NCI-H1092 treated with DMSO at 0.1 percent for 48 hours (cell line): ENCODE data around the gene POR.

Source experiments
- DNase-seq: peaks from one replicate; lab custom pipeline; 2025; lab: John Stamatoyannopoulos, UW

POR gene

DNA sequence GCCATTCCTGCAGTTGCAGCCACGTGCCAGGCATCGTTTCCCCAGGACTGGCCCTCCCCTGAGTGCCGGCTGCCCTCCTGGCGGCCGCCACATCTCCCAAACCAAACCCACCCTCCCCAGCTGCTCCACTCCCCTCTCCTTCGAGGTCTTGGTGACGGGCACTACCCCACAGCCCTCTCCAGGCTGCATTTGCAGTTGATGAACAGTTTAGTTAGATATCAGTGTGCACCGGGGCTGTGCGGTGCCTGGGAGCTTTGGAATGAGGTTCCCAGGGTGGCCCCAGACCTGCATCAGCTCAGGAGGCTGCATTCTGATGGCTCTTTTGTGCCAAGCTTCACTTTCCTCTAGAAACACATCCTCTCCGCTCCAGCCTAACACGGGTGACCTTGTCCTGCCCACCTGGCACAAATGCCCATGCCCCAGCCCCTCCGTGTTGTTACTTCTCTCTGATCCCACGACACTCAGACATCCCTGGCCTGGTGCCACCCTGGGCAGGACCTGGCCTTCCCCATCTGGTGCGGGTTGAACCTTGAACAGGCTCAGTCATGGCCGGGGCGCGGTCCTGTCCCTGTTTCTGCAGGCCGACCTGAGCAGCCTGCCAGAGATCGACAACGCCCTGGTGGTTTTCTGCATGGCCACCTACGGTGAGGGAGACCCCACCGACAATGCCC, 64.9 kb downstream of the POR start:
- no peak for DNase-seq

DNA sequence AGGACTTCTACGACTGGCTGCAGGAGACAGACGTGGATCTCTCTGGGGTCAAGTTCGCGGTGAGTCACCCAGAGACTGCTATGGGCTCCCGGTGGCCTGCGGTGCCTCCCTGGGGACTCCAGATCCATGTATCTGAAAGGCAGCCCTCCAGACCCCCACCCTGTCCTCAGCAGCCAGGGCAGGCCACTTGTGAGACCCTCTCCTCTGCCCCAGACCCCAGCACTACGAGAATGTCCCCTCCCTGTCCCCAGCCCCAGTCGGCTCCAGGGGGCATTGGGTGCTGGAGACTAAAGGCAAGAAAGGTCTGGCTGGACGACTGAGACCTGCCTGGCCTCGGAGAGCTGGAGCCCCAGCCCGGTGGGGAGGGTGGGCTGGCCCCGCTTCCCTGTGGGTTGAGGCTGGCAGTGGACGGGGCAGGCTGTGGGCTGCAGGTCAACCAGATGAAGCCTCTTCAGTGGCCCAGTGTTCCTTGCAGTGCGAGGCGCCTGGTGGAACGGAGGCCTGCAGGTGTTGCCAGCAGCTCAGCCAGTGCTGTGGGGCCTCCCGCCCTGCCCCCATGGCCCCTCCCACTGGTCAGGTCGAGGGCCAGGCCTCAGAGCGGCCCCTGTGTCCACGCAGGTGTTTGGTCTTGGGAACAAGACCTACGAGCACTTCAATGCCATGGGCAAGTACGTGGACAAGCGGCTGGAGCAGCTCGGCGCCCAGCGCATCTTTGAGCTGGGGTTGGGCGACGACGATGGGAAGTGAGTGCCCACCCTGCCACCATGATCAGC, 65.7 kb downstream of the POR start:
- DNase-seq: no peak

DNA sequence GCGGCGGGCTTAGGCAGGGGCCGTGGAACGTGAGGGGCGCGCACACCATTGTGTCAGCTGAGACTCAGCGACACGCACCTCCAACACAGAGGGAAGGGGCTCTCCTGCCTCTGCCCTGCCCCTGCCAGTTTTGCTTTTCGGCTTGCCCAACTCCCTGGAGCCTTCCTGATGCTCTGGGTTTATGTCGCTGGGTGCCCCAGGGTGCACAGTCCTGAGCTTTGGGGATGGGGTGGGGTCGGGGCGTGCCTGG, 66.2 kb downstream of the POR start:
- no peak for DNase-seq

DNA sequence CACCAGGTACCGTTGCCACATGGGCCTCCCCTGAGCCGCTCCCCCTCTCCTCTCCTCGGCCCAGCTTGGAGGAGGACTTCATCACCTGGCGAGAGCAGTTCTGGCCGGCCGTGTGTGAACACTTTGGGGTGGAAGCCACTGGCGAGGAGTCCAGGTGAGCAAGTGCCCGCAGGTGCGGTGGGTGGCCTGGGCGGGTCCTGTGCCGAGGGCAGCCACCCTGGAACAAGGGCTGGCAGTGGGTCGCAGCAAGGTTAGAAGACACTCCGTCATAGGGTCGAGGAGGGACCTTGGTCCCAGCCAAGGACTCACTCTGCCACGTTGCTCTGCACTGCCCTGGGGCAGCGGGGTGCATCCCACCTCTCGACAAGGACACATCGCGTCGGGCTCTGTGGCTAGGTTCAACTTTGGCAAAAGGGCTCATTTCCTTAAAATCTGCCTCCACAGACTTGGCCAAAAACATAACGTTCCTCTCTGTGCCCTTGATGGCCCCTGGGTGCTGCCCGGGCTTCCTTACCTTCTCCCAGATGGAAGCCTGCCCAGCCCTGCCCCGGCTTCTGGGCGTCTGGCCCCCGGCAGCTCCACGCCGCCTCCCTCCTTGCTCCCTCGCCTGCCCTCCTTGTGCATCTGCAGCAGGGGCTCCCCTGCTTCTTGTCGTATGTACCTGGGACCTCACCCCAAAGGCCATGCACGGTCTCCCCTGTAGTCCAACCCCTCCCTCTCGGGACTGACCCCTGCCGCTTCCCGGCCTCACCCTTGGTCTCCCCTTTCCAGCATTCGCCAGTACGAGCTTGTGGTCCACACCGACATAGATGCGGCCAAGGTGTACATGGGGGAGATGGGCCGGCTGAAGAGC, 66.7 kb downstream of the POR start:
- DNase-seq: no peak

DNA sequence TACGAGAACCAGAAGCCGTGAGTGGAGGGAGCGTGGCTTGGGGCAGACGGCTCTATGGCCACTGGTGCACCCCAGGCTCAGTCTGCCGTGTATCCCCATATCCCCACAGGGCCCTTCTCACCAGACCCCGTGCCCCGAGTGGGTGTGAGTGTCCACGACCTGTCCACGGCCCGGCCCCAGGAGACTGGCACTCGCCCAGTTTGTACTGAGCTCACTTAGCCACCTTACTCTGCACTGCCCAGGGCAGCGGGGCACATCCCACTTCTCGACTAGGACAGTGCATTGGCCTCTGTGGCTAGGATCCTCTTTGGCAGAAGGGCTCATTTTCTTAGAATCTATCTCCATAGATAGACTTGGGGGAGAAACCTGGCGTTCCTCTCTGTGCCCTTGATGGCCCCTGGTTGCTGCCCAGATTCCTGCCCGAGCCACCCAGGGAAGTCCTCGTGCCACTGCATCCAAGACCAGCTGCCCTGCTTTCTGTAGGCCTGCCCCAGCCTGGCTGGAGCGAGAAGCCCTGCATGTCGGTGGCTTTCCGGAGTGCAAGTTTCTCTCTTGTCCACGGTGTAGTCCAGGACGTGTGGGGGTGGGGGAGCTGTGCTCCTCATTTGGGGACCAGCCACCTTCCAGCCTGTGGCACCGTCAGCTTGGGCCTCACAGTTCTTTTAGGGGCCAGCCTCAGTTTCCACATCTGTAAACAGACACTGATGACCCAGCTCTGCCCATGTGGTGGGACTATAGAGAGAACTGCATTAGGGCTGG, 67.5 kb downstream of the POR start:
- no peak for DNase-seq

DNA sequence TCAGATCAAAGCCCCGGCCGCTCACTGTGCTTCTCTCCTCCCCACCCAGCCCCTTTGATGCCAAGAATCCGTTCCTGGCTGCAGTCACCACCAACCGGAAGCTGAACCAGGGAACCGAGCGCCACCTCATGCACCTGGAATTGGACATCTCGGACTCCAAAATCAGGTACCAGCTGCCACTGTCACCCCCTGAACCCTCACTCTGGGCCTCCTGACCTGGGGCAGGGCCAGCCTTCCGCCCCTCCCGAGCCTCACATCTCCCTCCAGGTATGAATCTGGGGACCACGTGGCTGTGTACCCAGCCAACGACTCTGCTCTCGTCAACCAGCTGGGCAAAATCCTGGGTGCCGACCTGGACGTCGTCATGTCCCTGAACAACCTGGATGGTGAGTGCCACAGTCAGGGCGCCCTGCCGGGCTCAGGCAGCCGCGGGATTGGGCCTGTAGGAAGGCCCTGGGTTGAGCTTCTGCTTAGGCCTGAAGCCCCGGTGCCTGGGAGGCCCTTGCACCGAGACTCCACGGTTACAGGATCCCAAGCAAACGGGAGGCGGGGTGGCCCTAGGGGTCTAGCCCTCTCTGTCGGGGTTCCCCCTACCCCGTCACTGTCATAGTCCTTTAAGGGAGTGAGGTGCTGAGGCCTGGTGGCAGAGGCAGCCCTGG, 68.6 kb downstream of the POR start:
- DNase-seq: no peak

DNA sequence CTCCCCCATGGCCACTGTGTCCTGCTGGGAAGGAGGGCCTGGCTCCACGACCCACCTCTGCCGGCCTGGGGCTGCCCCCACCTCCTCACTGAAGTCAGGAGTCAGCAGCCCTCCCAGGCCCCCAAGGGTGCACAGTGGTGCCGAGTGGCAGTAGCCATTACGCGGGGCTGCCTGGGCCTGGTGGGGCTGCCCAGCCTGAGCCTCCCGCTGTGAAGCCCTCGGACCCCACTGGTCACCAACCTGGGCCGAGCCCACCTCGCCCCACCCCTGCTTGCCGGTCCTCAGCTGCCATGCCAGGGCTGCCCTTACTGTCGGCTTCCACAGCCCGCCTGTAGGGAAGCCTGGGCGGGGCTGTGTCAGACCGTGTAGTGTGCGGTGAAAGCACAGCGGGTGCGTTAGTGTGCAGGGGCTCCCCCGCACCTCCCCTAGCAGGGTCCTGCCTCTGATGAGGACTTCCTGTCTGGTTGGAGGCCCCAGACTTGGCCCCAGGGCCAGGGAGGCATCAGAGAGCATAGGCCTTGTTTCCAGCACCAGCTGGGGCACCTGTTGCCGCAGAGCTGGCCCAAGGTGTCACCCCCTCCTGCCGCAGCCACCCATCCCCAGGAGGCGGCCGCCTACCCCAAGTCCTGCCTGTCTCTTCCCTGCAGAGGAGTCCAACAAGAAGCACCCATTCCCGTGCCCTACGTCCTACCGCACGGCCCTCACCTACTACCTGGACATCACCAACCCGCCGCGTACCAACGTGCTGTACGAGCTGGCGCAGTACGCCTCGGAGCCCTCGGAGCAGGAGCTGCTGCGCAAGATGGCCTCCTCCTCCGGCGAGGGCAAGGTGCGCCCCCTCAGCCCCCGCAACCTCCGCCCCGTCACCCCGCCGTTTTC, 69.4 kb downstream of the POR start:
- no peak for DNase-seq

DNA sequence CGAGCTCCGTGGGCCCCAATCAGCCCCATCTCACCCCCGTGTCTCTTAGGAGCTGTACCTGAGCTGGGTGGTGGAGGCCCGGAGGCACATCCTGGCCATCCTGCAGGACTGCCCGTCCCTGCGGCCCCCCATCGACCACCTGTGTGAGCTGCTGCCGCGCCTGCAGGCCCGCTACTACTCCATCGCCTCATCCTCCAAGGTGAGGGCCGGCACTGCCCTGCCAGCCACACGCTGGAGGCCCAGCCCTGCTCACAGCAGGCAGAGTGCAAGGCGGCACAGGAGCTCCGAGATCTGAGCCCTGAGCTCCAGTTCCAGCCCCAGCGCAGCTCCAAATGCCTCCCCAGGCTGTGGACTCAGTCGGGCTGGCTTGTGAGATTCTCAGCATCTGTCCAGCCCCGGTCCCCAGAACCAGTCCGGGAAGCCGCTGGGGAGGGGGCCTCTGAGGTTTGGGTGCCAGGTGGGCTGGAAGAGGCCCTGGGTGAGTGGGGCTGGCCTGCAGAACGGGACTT, 70.1 kb downstream of the POR start:
- DNase-seq: no peak

DNA sequence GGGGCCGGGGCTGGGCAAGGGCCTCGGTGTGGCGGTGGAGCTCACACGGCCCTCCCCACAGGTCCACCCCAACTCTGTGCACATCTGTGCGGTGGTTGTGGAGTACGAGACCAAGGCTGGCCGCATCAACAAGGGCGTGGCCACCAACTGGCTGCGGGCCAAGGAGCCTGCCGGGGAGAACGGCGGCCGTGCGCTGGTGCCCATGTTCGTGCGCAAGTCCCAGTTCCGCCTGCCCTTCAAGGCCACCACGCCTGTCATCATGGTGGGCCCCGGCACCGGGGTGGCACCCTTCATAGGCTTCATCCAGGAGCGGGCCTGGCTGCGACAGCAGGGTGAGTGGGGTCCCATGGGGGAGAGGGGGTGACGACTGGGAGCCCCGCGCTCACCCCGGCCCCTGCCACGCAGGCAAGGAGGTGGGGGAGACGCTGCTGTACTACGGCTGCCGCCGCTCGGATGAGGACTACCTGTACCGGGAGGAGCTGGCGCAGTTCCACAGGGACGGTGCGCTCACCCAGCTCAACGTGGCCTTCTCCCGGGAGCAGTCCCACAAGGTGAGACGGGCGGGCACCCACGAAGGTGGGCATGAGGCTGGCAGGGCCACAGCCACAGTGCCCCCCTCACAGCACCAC, 70.7 kb downstream of the POR start:
- DNase-seq: no peak

DNA sequence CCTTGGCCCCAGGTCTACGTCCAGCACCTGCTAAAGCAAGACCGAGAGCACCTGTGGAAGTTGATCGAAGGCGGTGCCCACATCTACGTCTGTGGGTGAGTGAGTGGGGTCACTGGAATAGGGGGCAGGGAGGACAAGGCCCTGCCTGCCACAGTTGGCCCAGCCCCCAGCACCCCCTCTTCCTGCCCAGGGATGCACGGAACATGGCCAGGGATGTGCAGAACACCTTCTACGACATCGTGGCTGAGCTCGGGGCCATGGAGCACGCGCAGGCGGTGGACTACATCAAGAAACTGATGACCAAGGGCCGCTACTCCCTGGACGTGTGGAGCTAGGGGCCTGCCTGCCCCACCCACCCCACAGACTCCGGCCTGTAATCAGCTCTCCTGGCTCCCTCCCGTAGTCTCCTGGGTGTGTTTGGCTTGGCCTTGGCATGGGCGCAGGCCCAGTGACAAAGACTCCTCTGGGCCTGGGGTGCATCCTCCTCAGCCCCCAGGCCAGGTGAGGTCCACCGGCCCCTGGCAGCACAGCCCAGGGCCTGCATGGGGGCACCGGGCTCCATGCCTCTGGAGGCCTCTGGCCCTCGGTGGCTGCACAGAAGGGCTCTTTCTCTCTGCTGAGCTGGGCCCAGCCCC, 71.3 kb downstream of the POR start:
- no peak for DNase-seq

DNA sequence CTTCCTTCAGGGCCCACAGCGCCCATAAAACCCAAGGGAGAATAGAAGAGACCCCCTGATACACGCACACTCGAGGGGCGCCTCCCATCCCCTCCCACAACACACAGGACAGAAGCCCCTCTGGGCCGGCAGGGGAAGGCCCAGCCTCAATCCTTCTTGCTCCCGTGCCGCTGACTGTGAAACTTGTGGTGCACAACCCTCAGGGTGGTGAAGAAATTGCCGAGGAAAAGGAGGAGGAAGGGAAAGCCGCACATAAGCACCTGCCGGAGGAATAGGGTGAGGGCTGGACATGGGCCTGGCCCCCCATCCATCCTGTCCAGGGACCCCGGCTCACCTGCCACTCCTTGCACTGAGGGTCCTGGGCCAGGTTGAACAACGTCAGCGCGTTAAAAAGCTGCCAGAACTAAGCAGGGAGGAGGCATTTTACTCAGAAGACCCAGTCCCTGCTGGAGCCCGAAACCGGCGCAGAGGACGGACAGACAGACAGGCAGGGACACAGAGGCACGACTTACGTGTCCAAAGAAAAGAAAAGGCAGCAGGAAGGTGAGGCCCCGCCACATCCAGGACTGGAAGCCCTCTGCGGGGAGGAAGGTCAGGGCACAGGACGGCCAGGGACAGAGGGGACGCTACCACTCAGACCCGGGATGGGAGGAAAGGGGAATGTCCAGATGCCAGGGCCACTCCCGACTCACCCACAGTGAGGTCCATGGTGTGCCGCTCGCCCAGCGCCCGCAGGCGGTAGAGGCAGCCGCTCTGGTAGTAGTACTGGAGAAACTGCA, 72.3 kb downstream of the POR start:
- no peak for DNase-seq

DNA sequence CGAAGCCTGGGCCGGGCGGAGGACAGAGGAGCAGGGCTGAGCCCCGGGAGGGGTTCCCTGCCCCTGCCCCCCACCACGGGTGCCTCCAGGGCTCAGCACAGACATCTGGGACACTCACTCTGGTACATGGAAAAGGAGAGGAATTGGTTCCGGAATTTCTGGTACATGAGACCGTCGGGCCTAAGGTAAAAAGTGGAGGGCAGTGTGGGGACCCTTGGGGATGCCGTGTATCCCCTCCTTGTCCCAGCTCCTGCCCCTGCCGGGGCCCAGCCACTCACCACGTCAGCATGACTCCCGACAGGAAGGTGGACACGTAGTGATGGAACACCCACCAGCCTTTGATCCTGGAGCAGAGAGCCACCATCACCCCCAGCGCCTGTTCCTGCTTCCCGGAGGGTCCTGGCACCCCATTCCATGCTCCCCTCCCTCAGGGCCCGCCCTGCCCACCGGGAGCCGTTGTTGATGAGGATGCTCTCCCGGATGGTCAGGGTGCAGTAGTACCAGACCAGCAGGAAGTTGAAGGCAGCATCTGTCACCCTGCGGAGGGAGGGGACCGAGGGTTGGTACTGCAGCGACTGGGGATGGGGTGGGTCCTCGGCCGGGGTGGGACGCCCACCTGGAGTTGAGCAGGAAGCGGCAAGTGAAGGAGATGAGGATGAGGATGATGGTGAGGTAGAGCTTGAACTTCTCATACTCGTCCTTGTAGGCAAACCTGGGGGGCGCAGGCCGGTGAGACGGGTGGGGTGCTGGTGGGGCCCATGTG, 73.0 kb downstream of the POR start:
- DNase-seq: no peak

DNA sequence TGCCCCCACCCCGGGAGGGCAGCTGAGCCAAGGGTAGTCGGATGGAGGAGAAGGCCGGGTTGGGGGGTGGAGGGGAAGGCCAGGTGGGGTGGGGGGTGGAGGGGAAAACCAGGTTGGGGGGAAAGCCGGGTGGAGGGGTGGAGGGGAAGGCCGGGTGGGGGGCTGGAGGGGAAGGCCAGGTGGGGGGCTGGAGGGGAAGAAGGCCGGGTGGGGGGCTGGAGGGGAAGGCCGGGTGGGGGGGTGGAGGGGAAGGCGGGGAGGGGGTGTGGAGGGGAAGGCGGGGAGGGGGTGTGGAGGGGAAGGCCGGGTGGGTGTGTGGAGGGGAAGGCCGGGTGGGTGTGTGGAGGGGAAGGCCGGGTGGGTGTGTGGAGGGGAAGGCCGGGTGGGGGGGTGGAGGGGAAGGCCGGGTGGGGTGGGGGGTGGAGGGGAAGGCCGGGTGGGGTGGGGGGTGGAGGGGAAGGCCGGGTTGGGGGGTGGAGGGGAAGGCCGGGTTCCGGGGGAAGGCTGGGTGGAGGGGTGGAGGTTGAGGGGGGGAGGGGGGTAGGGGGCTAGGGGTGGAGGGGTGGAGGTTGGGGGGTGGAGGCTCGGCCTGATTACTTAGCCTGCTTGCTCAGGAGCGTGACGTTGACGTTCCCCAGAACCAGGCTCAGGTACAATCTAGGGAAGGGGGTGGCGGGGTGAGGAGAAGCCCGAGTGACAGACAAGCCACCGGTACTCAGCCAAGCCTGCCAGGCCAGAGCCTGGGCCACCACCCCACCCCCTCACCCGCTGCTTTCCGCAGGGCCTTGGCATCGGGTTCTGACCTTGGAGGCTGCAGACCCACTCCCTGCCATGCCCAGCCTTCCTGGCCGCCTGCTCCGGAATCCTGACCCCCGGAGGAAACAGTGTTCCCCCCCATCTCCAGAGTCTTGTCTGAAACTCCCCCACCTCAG, 73.9 kb downstream of the POR start:
- no peak for DNase-seq

DNA sequence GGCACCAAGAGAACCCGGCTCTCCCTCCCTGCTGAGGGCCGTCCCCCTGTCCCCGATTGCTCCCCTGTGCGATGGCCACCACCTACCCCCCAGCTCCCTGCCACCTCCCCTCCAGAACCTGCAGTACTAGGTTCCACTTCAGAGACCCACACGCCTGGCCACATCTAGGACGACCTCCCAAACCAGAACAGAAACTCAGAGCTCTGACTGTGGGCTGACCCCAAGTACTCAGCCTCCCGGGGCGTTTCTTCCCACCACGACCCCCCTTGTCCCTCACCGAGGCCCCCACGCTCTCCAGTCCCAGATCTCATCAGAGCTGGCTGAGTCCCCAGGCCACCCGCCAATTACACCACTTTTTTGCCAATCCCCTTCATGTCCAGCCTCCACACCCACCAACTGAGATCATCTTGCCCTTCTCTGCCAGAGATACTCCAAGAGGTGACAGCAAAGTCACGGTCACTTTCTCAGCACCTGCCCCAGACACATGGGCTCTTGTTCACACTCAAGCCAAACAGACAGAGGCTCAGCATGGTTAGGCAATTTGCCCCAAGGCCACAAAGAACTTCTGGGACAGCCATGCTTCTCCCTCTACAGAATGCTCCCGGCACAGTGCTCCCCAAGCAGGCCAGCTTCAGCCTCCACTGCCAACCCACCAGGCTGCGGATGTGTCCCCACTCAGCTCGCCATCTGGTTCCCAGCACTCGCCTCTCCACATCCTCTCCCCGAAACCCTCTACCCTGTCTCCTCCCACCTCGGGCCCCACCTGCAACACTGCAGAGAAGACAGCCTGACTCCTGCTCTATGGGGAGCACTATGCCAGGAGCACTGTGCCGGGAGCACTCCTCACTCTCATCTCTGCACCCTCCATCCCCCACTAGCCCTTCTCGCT, 74.8 kb downstream of the POR start:
- no peak for DNase-seq

DNA sequence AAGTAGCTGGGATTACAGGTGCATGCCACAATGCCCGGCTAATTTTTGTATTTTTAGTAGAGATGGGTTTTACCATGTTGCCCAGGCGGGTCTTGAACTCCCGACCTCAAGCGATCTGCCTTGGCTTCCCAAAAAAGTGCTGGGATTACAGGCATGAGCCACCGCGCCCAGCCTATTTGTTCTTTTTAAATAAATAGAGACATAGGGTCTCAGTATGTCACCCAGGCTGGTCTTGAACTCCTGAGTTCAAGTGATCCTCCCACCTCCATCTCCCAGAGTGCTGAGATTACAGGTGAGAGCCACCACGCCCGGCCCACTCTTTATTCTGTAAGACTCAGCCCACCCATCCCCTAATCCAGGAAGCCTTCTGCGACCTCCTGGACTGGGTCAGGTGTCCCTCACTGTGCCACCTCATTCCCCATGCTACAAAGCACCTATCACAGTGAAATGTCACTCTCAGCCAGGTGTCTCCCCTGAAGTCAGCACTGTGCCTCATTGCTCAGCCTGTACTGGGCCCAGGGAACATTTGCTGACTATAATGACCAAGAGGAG, 76.7 kb downstream of the POR start:
- DNase-seq: no peak
